Muscle of leg (tissue), 11 donors: ENCODE measurements around the gene PLAC1. TPM values are rescaled to one million over a fixed set of nuclear protein-coding genes. Genes with fewer than 3 reads are reported as not detected.

ENCODE experiments used
- DNase-seq: peaks from one replicate; pipeline ENCODE4 v3.0.0; 2013
- H3K27ac ChIP-seq: one replicate; pipeline ENCODE4 v1.5.1; 2013; ENCODE audit warnings: mild to moderate bottlenecking, low read length, control low read depth
- H3K27me3 ChIP-seq: one replicate; pipeline ENCODE4 v1.6.1; 2013; ENCODE audit warnings: low read length; ENCODE audit not compliant: control insufficient read depth, insufficient read depth
- H3K36me3 ChIP-seq: one replicate; pipeline ENCODE4 v1.6.1; 2013; ENCODE audit warnings: low read length; ENCODE audit not compliant: control insufficient read depth, insufficient read depth
- H3K4me1 ChIP-seq: one replicate; pipeline ENCODE4 v1.6.1; 2013; ENCODE audit warnings: low read length; ENCODE audit not compliant: control insufficient read depth, insufficient read depth
- H3K4me3 ChIP-seq: one replicate; pipeline ENCODE4 v1.5.1; 2013; ENCODE audit warnings: low read length, control low read depth
- H3K9me3 ChIP-seq: replicated peaks from 2 replicates; pipeline ENCODE4 v1.6.1; 2013; ENCODE audit warnings: low read depth, low read length; ENCODE audit not compliant: control insufficient read depth
- WGBS: methylation state at CpG from one replicate; pipeline ENCODE4 v1.1.5; 2013; ENCODE audit warnings: missing lambda C conversion rate; ENCODE audit not compliant: insufficient coverage; 5-methylcytosine and 5-hydroxymethylcytosine counted together
- polyA plus RNA-seq, 8 donors: library from polyadenylated mRNA; unstranded; fragments of 120-200 nt; gene quantifications; one replicate each; pipeline versions ENCODE4 v1.2.1 to v1.2.3, GENCODE V29; 2013; ENCODE audit warnings: inconsistent platforms in 1 of 8, low replicate concordance in 1 of 8; ENCODE audit not compliant: insufficient read length in 8 of 8, insufficient read depth in 1 of 8
- total RNA-seq: library from RNA; stranded (reverse); fragments of 120-200 nt; gene quantifications from one replicate; pipeline ENCODE4 v1.2.4, GENCODE V29; 2013

PLAC1 gene
- total and polyA plus RNA-seq, 9 donors, result 1.4 to 2.7 (median 2.3) TPM

DNA sequence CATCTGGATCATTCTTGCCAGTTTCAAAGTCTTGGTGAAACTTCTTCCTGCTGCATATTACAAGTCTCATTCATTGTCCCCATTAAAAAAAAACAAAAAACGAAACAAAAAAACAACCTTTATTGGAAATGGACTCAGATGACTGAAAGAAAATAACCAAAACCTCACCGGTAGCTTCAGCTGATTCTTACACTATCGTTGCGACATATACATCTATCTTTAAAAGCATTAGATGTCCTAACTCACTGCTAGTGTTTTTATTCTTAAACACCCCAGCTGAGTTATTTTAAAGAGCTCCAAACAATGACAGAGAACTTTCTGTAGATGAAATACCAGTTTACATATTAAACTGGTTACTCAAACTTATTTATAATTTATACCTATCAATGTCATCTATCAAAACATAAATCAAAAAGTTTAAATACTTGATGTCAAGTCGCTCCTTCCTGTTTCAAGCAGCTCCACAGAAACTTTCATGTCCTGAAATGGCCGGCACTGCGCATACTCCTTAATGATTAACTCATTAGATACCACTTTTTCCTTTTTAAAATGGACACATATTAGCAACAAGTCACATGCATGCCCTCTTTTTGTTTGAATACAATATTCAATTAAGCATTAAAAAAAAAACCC, 111.1 kb downstream of the PLAC1 start:
- peaks cover 32% of the 10 kb centered on the region for H3K4me1 ChIP-seq
- H3K4me3 ChIP-seq, result peak overlapping the region; percentile 82
- H3K9me3 ChIP-seq, result no peaks in the 10 kb centered on the region
- peak; percentile 72 for DNase-seq
- H3K36me3 ChIP-seq, result peaks cover 21% of the 10 kb centered on the region
- 17% methylated on average over 1 of the region's 7 CpGs for WGBS
- peaks cover 33% of the 10 kb centered on the region for H3K27me3 ChIP-seq
- peak overlapping the region; percentile 95 for H3K27ac ChIP-seq

GRCh38 chrX:134546187-134546586, 112.1 kb downstream of the PLAC1 start:
- Histone ChIP-seq H3K4me3 (peak overlapping the region; percentile 82), H3K4me1 (peaks cover 30% of the 10 kb centered on the region), H3K27me3 (peaks cover 32% of the 10 kb centered on the region)

GRCh38 chrX:134545510-134545909, 112.8 kb downstream of the PLAC1 start:
- WGBS, result 61% methylated on average over 8 of the region's 20 CpGs
- peaks cover 29% of the 10 kb centered on the region for H3K27me3 ChIP-seq
- peak overlapping the region; percentile 82 for H3K4me3 ChIP-seq
- peak overlapping the region; percentile 95 for H3K27ac ChIP-seq
- no peaks in the 10 kb centered on the region for H3K9me3 ChIP-seq
- peaks cover 21% of the 10 kb centered on the region for H3K36me3 ChIP-seq
- DNase-seq, result peak; percentile 75
- H3K4me1 ChIP-seq, result peaks cover 30% of the 10 kb centered on the region

More at GRCh38 chrX:134546187-134546586, 112.1 kb downstream of the PLAC1 start:
- Histone ChIP-seq H3K27ac (peak overlapping the region; percentile 95), H3K36me3 (peaks cover 21% of the 10 kb centered on the region), H3K9me3 (no peaks in the 10 kb centered on the region)
- WGBS, result 30% methylated on average over 35 of the region's 35 CpGs
- DNase-seq, result no peak

DNA sequence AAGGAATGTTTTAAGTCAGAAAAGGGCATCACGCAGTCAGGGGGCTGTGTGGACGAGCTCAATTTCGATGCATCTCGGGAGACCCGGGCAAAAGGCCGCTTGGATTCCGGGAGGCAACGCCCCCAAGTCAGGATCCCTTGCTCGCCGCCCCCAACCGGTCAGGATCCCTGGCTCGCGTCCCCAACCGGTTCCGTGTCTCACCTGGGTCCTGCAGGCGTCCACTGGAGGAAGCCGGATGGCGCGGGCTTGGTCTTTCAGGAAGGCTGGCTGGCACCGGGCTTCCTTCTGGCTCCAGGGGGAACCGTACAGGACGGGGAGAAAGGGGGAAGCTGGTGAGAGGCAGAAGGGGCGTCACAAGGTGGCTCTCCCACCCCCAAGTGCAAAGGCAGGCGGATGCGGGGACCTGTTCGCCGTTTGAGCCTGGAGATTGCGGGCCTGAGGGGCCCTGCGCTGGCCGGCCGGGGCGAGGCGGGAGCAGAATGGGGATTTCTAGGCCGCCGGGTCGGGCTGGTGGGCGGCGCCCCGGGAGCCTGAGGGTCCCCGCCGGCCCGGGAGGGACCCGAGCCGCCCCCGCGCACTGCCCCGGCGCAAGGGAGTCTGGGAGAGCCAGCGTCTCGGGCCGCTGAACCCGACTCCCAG, 113.6 kb downstream of the PLAC1 start:
- peak; percentile 68 for DNase-seq

GRCh38 chrX:134544135-134544512, 114.1 kb downstream of the PLAC1 start:
- no peaks in the 10 kb centered on the region for H3K9me3 ChIP-seq
- H3K4me1 ChIP-seq, result peaks cover 30% of the 10 kb centered on the region
- peaks cover 21% of the 10 kb centered on the region for H3K36me3 ChIP-seq
- no peak for DNase-seq
- WGBS, result no CpG with 5 or more reads among the region's 6 CpGs
- H3K4me3 ChIP-seq, result peak overlapping the region; percentile 82
- H3K27me3 ChIP-seq, result peaks cover 28% of the 10 kb centered on the region
- H3K27ac ChIP-seq, result peak overlapping the region; percentile 95

More for the DNA sequence above, 113.6 kb downstream of the PLAC1 start:
- 20% methylated on average over 45 of the region's 52 CpGs for WGBS
- Histone ChIP-seq H3K9me3 (no peaks in the 10 kb centered on the region), H3K27me3 (peaks cover 27% of the 10 kb centered on the region), H3K27ac (peak overlapping the region; percentile 95), H3K4me1 (peaks cover 30% of the 10 kb centered on the region), H3K36me3 (peaks cover 21% of the 10 kb centered on the region), H3K4me3 (peak overlapping the region; percentile 82)

GRCh38 chrX:134543288-134543687, 115.0 kb downstream of the PLAC1 start:
- H3K27ac ChIP-seq, result peak overlapping the region; percentile 95
- WGBS, result no CpG with 5 or more reads among the region's 3 CpGs
- peaks cover 21% of the 10 kb centered on the region for H3K36me3 ChIP-seq
- H3K4me3 ChIP-seq, result no peak overlapping the region
- peak; percentile 72 for DNase-seq
- H3K4me1 ChIP-seq, result peaks cover 30% of the 10 kb centered on the region
- peaks cover 27% of the 10 kb centered on the region for H3K27me3 ChIP-seq
- H3K9me3 ChIP-seq, result no peaks in the 10 kb centered on the region

DNA sequence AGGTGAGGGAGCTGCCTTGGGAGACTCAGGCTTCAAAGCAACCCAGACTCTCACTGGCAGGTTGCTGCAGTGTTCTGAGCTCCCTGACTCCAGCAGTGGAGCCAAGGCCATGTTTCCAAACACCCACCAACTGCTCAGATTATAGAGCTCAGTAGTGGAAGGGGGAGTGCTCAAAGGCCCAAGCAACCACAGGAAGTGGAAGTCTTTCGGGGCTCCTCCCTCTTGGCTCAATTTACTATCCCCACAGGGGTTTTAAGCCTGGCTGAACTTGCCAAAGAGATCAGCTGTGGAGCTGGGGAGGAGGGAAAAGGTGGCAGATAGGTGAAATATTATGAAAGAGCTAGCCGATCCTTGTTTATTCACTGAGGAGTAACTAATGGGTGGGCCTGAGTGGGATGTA, 115.8 kb downstream of the PLAC1 start:
- Histone ChIP-seq H3K27me3 (peaks cover 30% of the 10 kb centered on the region), H3K4me1 (peaks cover 30% of the 10 kb centered on the region), H3K9me3 (no peaks in the 10 kb centered on the region), H3K27ac (peak overlapping the region; percentile 95), H3K36me3 (peaks cover 21% of the 10 kb centered on the region), H3K4me3 (no peak overlapping the region)
- DNase-seq, result peak; percentile 94
- no CpG with 5 or more reads among the region's 2 CpGs for WGBS

- WGBS, result 60% methylated on average over 1 of the region's 3 CpGs
- Histone ChIP-seq H3K36me3 (peaks cover 21% of the 10 kb centered on the region), H3K9me3 (no peaks in the 10 kb centered on the region), H3K27ac (peak overlapping the region; percentile 95), H3K4me1 (peaks cover 31% of the 10 kb centered on the region), H3K4me3 (no peak overlapping the region), H3K27me3 (peaks cover 34% of the 10 kb centered on the region)
- peak; percentile 25 for DNase-seq
These were observed 116.4 kb downstream of the PLAC1 start for GRCh38 chrX:134541906-134542305.

DNA sequence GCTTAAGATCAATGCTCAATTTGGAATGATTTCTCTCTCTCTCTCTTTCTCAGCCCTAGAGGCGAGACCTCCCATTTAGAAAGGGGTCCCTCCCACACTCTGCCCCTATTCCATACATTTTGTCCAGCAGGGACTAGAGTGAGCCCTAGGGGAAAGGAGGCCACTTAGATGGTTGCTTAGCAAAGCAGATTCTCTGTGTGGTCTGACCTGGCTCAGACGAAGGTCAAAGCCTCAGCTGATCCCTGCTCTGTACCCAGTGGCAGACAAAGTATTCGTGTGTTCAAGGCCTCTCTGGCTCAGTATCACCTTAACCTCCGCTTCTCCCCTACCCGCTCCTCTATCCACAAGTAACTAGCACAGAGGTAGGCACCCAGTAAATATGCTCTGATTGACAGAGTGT, 120.0 kb downstream of the PLAC1 start:
- 67% methylated on average over 2 of the region's 5 CpGs for WGBS
- Histone ChIP-seq H3K9me3 (no peaks in the 10 kb centered on the region), H3K4me1 (peaks cover 10% of the 10 kb centered on the region), H3K4me3 (no peak overlapping the region), H3K27ac (no peak overlapping the region), H3K27me3 (peaks cover 21% of the 10 kb centered on the region), H3K36me3 (no peaks in the 10 kb centered on the region)
- DNase-seq, result no peak

GRCh38 chrX:134537179-134537955, 120.9 kb downstream of the PLAC1 start:
- H3K9me3 ChIP-seq, result no peaks in the 10 kb centered on the region
- DNase-seq, result no peak
- no peak overlapping the region for H3K4me3 ChIP-seq
- H3K36me3 ChIP-seq, result no peaks in the 10 kb centered on the region
- H3K27me3 ChIP-seq, result peaks cover 26% of the 10 kb centered on the region
- 50% methylated on average over 3 of the region's 5 CpGs for WGBS
- H3K27ac ChIP-seq, result no peak overlapping the region
- H3K4me1 ChIP-seq, result peaks cover 4% of the 10 kb centered on the region
